Neural cell (in vitro differentiated cells): ENCODE results near the gene MTOR. TPM values are rescaled to one million over a fixed set of nuclear protein-coding genes. Genes with fewer than 3 reads are reported as not detected.

Source experiments
- H2AFZ ChIP-seq: fragments of 200-600, 300-800 bp; sonication (generic), shearing (Covaris generic); 2 replicates; pipeline ENCODE4 v1.6.0; 2014; ENCODE audit warnings: low read depth, mild to moderate bottlenecking, antibody characterized with exemption, low read length, moderate library complexity
- H3F3A ChIP-seq: fragments of 200-600 bp; shearing (Covaris generic); 2 replicates; pipeline ENCODE4 v1.6.1; 2016; ENCODE audit warnings: mild to moderate bottlenecking, moderate library complexity, mixed read lengths, antibody characterized with exemption, low read length; ENCODE audit not compliant: insufficient read depth, poor library complexity, severe bottlenecking
- H3K27ac ChIP-seq: fragments of 200-600, 300-800 bp; sonication (generic), shearing (Covaris generic); 2 replicates; pipeline ENCODE4 v1.5.1; 2014; ENCODE audit warnings: mild to moderate bottlenecking, low read length, moderate library complexity
- H3K27me3 ChIP-seq: fragments of 300-800, 200-600 bp; sonication (generic), shearing (Covaris generic); 2 replicates; pipeline ENCODE4 v1.6.0; 2014; ENCODE audit warnings: mild to moderate bottlenecking, low read depth, low read length, moderate library complexity; ENCODE audit not compliant: insufficient read depth
- H3K36me3 ChIP-seq: fragments of 300-800, 200-600 bp; sonication (generic), shearing (Covaris generic); 2 replicates; pipeline ENCODE4 v1.5.1; 2014; ENCODE audit warnings: mild to moderate bottlenecking, antibody characterized with exemption, low read length, moderate library complexity; ENCODE audit not compliant: insufficient read depth
- H3K4me2 ChIP-seq: fragments of 300-800, 200-600 bp; sonication (generic), shearing (Covaris generic); 2 replicates; pipeline ENCODE4 v1.6.0; 2014; ENCODE audit warnings: mild to moderate bottlenecking, low read length
- H3K4me3 ChIP-seq: fragments of 300-800, 200-600 bp; sonication (generic), shearing (Covaris generic); 2 replicates; pipeline ENCODE4 v1.5.1; 2014; ENCODE audit warnings: mild to moderate bottlenecking, low read length, moderate library complexity
- H3K79me2 ChIP-seq: fragments of 200-600 bp; shearing (Covaris generic); replicated peaks from 2 replicates; pipeline ENCODE4 v1.6.0; 2014; ENCODE audit warnings: mild to moderate bottlenecking, low read length, moderate library complexity; ENCODE audit not compliant: insufficient read depth
- H3K9ac ChIP-seq: fragments of 300-800, 200-600 bp; sonication (generic), shearing (Covaris generic); 2 replicates; pipeline ENCODE4 v1.6.1; 2016; ENCODE audit warnings: mild to moderate bottlenecking, low read length, mixed read lengths
- H3K9me2 ChIP-seq: fragments of 200-600 bp; shearing (Covaris generic); 2 replicates; pipeline ENCODE4 v1.6.1; 2016; ENCODE audit warnings: mild to moderate bottlenecking, low read length, mixed read lengths; ENCODE audit not compliant: insufficient read depth
- H3K9me3 ChIP-seq: fragments of 200-600, 300-800 bp; sonication (generic), shearing (Covaris generic); 2 replicates; pipeline ENCODE4 v1.6.1; 2016; ENCODE audit warnings: mild to moderate bottlenecking, mixed run types, low read length, moderate library complexity, mixed read lengths
- H4K20me1 ChIP-seq: fragments of 200-600 bp; shearing (Covaris generic); 2 replicates; pipeline ENCODE4 v1.6.1; 2016; ENCODE audit warnings: mild to moderate bottlenecking, mixed run types; ENCODE audit not compliant: insufficient read depth
- CTCF ChIP-seq: fragments of 450-650 bp; IDR thresholded peaks from 2 replicates; pipeline ENCODE4 v1.5.1; 2014; ENCODE audit warnings: antibody characterized with exemption, mild to moderate bottlenecking, moderate library complexity; ENCODE audit not compliant: poor library complexity, severe bottlenecking
- EP300 ChIP-seq: fragments of 450-650 bp; conservative IDR thresholded peaks from 2 replicates; pipeline ENCODE4 v1.6.1; 2014; ENCODE audit warnings: antibody characterized with exemption, mild to moderate bottlenecking, moderate library complexity; ENCODE audit not compliant: poor library complexity, severe bottlenecking
- EZH2 ChIP-seq: fragments of 200-600, 300-800 bp; shearing (Covaris generic), sonication (generic); IDR thresholded peaks from 2 replicates; pipeline ENCODE4 v1.6.1; 2014; ENCODE audit warnings: antibody characterized with exemption, low read length, borderline replicate concordance, mild to moderate bottlenecking; ENCODE audit not compliant: insufficient read depth, poor library complexity, severe bottlenecking
- MXI1 ChIP-seq: fragments of 450-650 bp; conservative IDR thresholded peaks from 2 replicates; pipeline ENCODE4 v1.6.1; 2014; ENCODE audit warnings: antibody characterized with exemption, mild to moderate bottlenecking; ENCODE audit not compliant: poor library complexity, severe bottlenecking
- POLR2AphosphoS5 ChIP-seq: IDR thresholded peaks from 2 replicates; pipeline ENCODE4 v1.6.1; 2012
- RAD21 ChIP-seq: fragments of 450-650 bp; conservative IDR thresholded peaks from 2 replicates; pipeline ENCODE4 v1.6.1; 2014; ENCODE audit warnings: antibody characterized with exemption, mild to moderate bottlenecking, moderate library complexity
- REST ChIP-seq: IDR thresholded peaks from 2 replicates; pipeline ENCODE4 v1.6.1; 2012; ENCODE audit warnings: borderline replicate concordance
- SMC3 ChIP-seq: fragments of 450-650 bp; conservative IDR thresholded peaks from 2 replicates; pipeline ENCODE4 v1.6.1; 2014; ENCODE audit warnings: antibody characterized with exemption, mild to moderate bottlenecking, moderate library complexity; ENCODE audit not compliant: poor library complexity
- TAF1 ChIP-seq: IDR thresholded peaks from 2 replicates; pipeline ENCODE4 v1.6.1; 2012; ENCODE audit warnings: low read depth
- polyA plus RNA-seq: library from polyadenylated mRNA; depleted of rRNA; stranded (reverse); fragments of >200 nt; gene quantifications from 2 replicates; pipeline ENCODE4 v1.2.3, GENCODE V29; 2014

Gene MTOR
- polyA plus RNA-seq, 1 donor from 2014 or later, result 41.2 TPM

- Histone ChIP-seq H3K36me3 (peaks cover 4% of the 10 kb centered on the region), H3K27me3 (no peaks in the 10 kb centered on the region), H3K27ac (no peak overlapping the region), H3K9ac (no peak overlapping the region), H3F3A (no peaks in the 10 kb centered on the region), H4K20me1 (no peaks in the 10 kb centered on the region), H3K9me2 (no peaks in the 10 kb centered on the region), H3K79me2 (no peaks in the 10 kb centered on the region), H3K4me2 (no peak overlapping the region), H3K4me3 (no peak overlapping the region), H2AFZ (no peak overlapping the region), H3K9me3 (no peaks in the 10 kb centered on the region)
- no peak for TF ChIP-seq EZH2
- TF ChIP-seq SMC3, result no peak
- no peak for TF ChIP-seq TAF1
- TF ChIP-seq EP300, result no peak
- TF ChIP-seq MXI1, result no peak
- TF ChIP-seq RAD21, result no peak
- no peak for TF ChIP-seq REST
- no peak for TF ChIP-seq CTCF
- no peak for TF ChIP-seq POLR2AphosphoS5
Measured at GRCh38 chr1:11126569-11126968, 135.8 kb downstream of the MTOR start.

- TF ChIP-seq EZH2, result no peak
- TF ChIP-seq POLR2AphosphoS5, result no peak
- no peak for TF ChIP-seq EP300
Measured at GRCh38 chr1:11125931-11126330, 136.4 kb downstream of the MTOR start.

GRCh38 chr1:11124965-11125364 lies 137.4 kb downstream of the MTOR start:
- no peak overlapping the region for H3K27ac ChIP-seq
- no peak overlapping the region for H2AFZ ChIP-seq

More at GRCh38 chr1:11125931-11126330, 136.4 kb downstream of the MTOR start:
- H3K27me3 ChIP-seq, result no peaks in the 10 kb centered on the region
- no peak overlapping the region for H3K4me2 ChIP-seq
- H4K20me1 ChIP-seq, result no peaks in the 10 kb centered on the region
- no peak overlapping the region for H2AFZ ChIP-seq
- H3K9me3 ChIP-seq, result no peaks in the 10 kb centered on the region
- no peak overlapping the region for H3K9ac ChIP-seq
- H3K9me2 ChIP-seq, result no peaks in the 10 kb centered on the region
- H3K4me3 ChIP-seq, result no peak overlapping the region
- H3F3A ChIP-seq, result no peaks in the 10 kb centered on the region
- H3K27ac ChIP-seq, result no peak overlapping the region
- H3K79me2 ChIP-seq, result no peaks in the 10 kb centered on the region
- H3K36me3 ChIP-seq, result peaks cover 4% of the 10 kb centered on the region

More at GRCh38 chr1:11124965-11125364, 137.4 kb downstream of the MTOR start:
- peaks cover 4% of the 10 kb centered on the region for H3K36me3 ChIP-seq
- no peaks in the 10 kb centered on the region for H3F3A ChIP-seq
- no peaks in the 10 kb centered on the region for H3K9me3 ChIP-seq
- TF ChIP-seq TAF1 (no peak), CTCF (no peak), MXI1 (no peak), EZH2 (no peak), REST (no peak), EP300 (no peak), POLR2AphosphoS5 (no peak), RAD21 (no peak), SMC3 (no peak)
- H3K9ac ChIP-seq, result no peak overlapping the region
- H3K27me3 ChIP-seq, result no peaks in the 10 kb centered on the region
- no peaks in the 10 kb centered on the region for H4K20me1 ChIP-seq
- no peak overlapping the region for H3K4me2 ChIP-seq
- H3K79me2 ChIP-seq, result no peaks in the 10 kb centered on the region
- no peak overlapping the region for H3K4me3 ChIP-seq
- no peaks in the 10 kb centered on the region for H3K9me2 ChIP-seq
